GM19372 (cell line): ENCODE results near the gene GMCL1.
"Not testable (repeated sequence)": the region's sequence is repeated elsewhere in the genome, so short reads cannot be mapped to it uniquely, and the experiment has no call there.

Experiments used
- ATAC-seq: cut with Tn5 transposase; IDR thresholded peaks from one replicate; pipeline ENCODE4 v1.9.1; 2021; ENCODE audit warnings: mild to moderate bottlenecking, low read depth, moderate library complexity; ENCODE audit not compliant: unreplicated experiment

Gene GMCL1

GRCh38 chr2:69807821-69808540 lies 21.5 kb upstream of the GMCL1 start:
- no peak for ATAC-seq

- ATAC-seq, result no peak
Observed at GRCh38 chr2:69810550-69810949, 18.9 kb upstream of the GMCL1 start.

GRCh38 chr2:69811018-69811417 lies 18.4 kb upstream of the GMCL1 start:
- no peak for ATAC-seq

- ATAC-seq, result no peak
Observed at GRCh38 chr2:69811591-69811990, 17.9 kb upstream of the GMCL1 start.

- ATAC-seq, result no peak
Observed at GRCh38 chr2:69815717-69816116, 13.7 kb upstream of the GMCL1 start.

GRCh38 chr2:69816923-69817542 lies 12.4 kb upstream of the GMCL1 start:
- ATAC-seq, result no peak

GRCh38 chr2:69817729-69818501 lies 11.5 kb upstream of the GMCL1 start:
- no peak for ATAC-seq

- no peak for ATAC-seq
Observed at GRCh38 chr2:69827796-69828540, 1.5 kb upstream of the GMCL1 start.

- ATAC-seq, result peak; percentile 7
Observed at GRCh38 chr2:69828938-69829255, 563 bp upstream of the GMCL1 start.

- peak; percentile 7 for ATAC-seq
Observed at GRCh38 chr2:69830045-69830905, 815 bp downstream of the GMCL1 start.

- not testable (repeated sequence) for ATAC-seq
Observed at GRCh38 chr2:69830906-69831241, 1.4 kb downstream of the GMCL1 start.

GRCh38 chr2:69831354-69831905 lies 2.0 kb downstream of the GMCL1 start:
- no peak for ATAC-seq

GRCh38 chr2:69833752-69834151 lies 4.3 kb downstream of the GMCL1 start:
- no peak for ATAC-seq

GRCh38 chr2:69835666-69836065 lies 6.2 kb downstream of the GMCL1 start:
- ATAC-seq, result no peak

- no peak for ATAC-seq
Observed at GRCh38 chr2:69836316-69836715, 6.9 kb downstream of the GMCL1 start.

GRCh38 chr2:69837533-69837932 lies 8.1 kb downstream of the GMCL1 start:
- no peak for ATAC-seq

- no peak for ATAC-seq
Observed at GRCh38 chr2:69843993-69844392, 14.5 kb downstream of the GMCL1 start.

- ATAC-seq, result no peak
Observed at GRCh38 chr2:69844560-69844959, 15.1 kb downstream of the GMCL1 start.

- no peak for ATAC-seq
Observed at GRCh38 chr2:69846182-69847067, 17.0 kb downstream of the GMCL1 start.
